ENCODE measurements around the gene CTDSP2. TPM values are rescaled to one million over a fixed set of nuclear protein-coding genes. Genes with fewer than 3 reads are reported as not detected.

CTDSP2 gene
- total RNA-seq, 1 donor from 2014 or later = 171 TPM

- DNase-seq (ENCODE audit: extremely low spot score, unreplicated experiment) = no peak
- Mint-ChIP-seq H3K36me3 (ENCODE audit: unreplicated experiment) (peaks cover 2% of the 10 kb centered on the region), H3K4me3 (ENCODE audit: unreplicated experiment) (peak overlapping the region; percentile 83), H3K9me3 (ENCODE audit: unreplicated experiment) (no peaks in the 10 kb centered on the region), H3K27ac (ENCODE audit: unreplicated experiment) (peak overlapping the region; percentile 43), H3K4me1 (ENCODE audit: unreplicated experiment) (peaks cover 74% of the 10 kb centered on the region), H3K27me3 (ENCODE audit: unreplicated experiment) (no peaks in the 10 kb centered on the region)
- TF ChIP-seq CTCF (IDR thresholded peaks at IDR 0.05) = no peak
Observed at GRCh38 chr12:57842342-57843294, 3.9 kb downstream of the CTDSP2 start.

GRCh38 chr12:57841445-57841844 lies 5.1 kb downstream of the CTDSP2 start:
- peaks cover 80% of the 10 kb centered on the region for H3K4me1 Mint-ChIP-seq (ENCODE audit: unreplicated experiment)
- H3K27ac Mint-ChIP-seq (ENCODE audit: unreplicated experiment) = peak overlapping the region; percentile 57
- H3K4me3 Mint-ChIP-seq (ENCODE audit: unreplicated experiment) = peak overlapping the region; percentile 14

GRCh38 chr12:57840726-57841125 lies 5.8 kb downstream of the CTDSP2 start:
- DNase-seq (ENCODE audit: extremely low spot score, unreplicated experiment) = no peak
- Mint-ChIP-seq H3K27me3 (ENCODE audit: unreplicated experiment) (no peaks in the 10 kb centered on the region), H3K4me3 (ENCODE audit: unreplicated experiment) (peak overlapping the region; percentile 14), H3K4me1 (ENCODE audit: unreplicated experiment) (peaks cover 87% of the 10 kb centered on the region), H3K27ac (ENCODE audit: unreplicated experiment) (peak overlapping the region; percentile 57), H3K36me3 (ENCODE audit: unreplicated experiment) (peaks cover 2% of the 10 kb centered on the region), H3K9me3 (ENCODE audit: unreplicated experiment) (no peaks in the 10 kb centered on the region)
- TF ChIP-seq CTCF (IDR thresholded peaks at IDR 0.05) = no peak

More at GRCh38 chr12:57841445-57841844, 5.1 kb downstream of the CTDSP2 start:
- no peak for DNase-seq (ENCODE audit: extremely low spot score, unreplicated experiment)
- H3K9me3 Mint-ChIP-seq (ENCODE audit: unreplicated experiment) = no peaks in the 10 kb centered on the region
- TF ChIP-seq CTCF (IDR thresholded peaks at IDR 0.05) = no peak
- peaks cover 2% of the 10 kb centered on the region for H3K36me3 Mint-ChIP-seq (ENCODE audit: unreplicated experiment)
- H3K27me3 Mint-ChIP-seq (ENCODE audit: unreplicated experiment) = no peaks in the 10 kb centered on the region

- H3K4me1 Mint-ChIP-seq (ENCODE audit: unreplicated experiment) = peaks cover 94% of the 10 kb centered on the region
- no peak for TF ChIP-seq CTCF (IDR thresholded peaks at IDR 0.05)
- peak overlapping the region; percentile 14 for H3K4me3 Mint-ChIP-seq (ENCODE audit: unreplicated experiment)
- no peaks in the 10 kb centered on the region for H3K27me3 Mint-ChIP-seq (ENCODE audit: unreplicated experiment)
- peak overlapping the region; percentile 57 for H3K27ac Mint-ChIP-seq (ENCODE audit: unreplicated experiment)
- DNase-seq (ENCODE audit: extremely low spot score, unreplicated experiment) = no peak
- H3K36me3 Mint-ChIP-seq (ENCODE audit: unreplicated experiment) = peaks cover 2% of the 10 kb centered on the region
- no peaks in the 10 kb centered on the region for H3K9me3 Mint-ChIP-seq (ENCODE audit: unreplicated experiment)
Observed at GRCh38 chr12:57839996-57840395, 6.5 kb downstream of the CTDSP2 start.

- Mint-ChIP-seq H3K36me3 (ENCODE audit: unreplicated experiment) (peaks cover 2% of the 10 kb centered on the region), H3K4me3 (ENCODE audit: unreplicated experiment) (no peak overlapping the region), H3K27ac (ENCODE audit: unreplicated experiment) (peak overlapping the region; percentile 81), H3K4me1 (ENCODE audit: unreplicated experiment) (peaks cover 97% of the 10 kb centered on the region), H3K27me3 (ENCODE audit: unreplicated experiment) (no peaks in the 10 kb centered on the region), H3K9me3 (ENCODE audit: unreplicated experiment) (no peaks in the 10 kb centered on the region)
- no peak for TF ChIP-seq CTCF (IDR thresholded peaks at IDR 0.05)
- DNase-seq (ENCODE audit: extremely low spot score, unreplicated experiment) = no peak
Observed at GRCh38 chr12:57838594-57839302, 7.8 kb downstream of the CTDSP2 start.
